ENCODE data around the gene AUTS2.

DNA sequence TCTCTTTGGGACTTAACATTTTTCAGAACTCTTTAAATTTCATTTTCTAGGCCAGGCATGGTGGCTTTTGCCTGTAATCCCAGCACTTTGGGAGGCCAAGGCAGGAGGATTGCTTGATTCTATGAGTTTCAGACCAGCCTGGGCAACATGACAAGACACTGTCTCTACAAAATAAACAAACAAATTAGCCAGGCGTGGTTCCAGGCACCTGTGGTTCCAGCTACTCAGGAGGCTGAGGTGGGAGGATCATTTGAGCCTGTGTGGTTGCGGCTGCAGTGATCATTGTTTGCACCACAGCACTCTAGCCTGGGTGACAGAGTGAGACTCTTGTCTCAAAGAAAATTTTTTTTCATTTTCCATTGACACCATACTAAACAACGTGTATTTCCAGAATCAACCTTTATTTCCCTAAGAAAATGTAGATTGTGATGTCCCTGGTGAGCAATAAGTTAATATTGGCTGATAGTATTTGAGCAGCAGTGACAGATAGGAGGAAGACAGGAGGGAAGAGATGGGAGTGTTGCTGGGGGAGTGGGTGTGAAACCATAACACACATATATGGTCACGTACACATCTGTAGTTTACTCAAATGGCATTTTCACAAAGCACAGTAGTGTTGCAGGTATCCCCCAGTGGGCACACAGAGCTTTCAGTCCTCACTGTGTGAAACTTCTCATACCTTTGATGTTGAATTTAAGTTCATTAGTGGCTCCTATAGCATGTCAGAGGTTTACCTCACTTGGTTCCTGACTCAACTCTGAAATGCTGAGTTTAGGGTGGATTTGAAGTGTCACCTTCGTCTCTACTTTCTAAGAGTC is 205.6 kb downstream of the AUTS2 start:
- TF ChIP-seq GATA2 (IDR thresholded peaks at IDR 0.05; ENCODE audit: low read depth, low read length) (no peak), GATA3 (IDR thresholded peaks at IDR 0.05; ENCODE audit: low read depth, low read length) (no peak)
